H9 (cell line): ENCODE measurements around the gene ACOXL. TPM values are rescaled to one million over a fixed set of nuclear protein-coding genes. Genes with fewer than 3 reads are reported as not detected.

Experiments used
- DNase-seq: peaks from one replicate; pipeline ENCODE4 v3.0.0-alpha.2; 2017
- H2AFZ ChIP-seq: one replicate; pipeline ENCODE4 v1.6.1; 2013; ENCODE audit warnings: mild to moderate bottlenecking, low read length, control low read depth, moderate library complexity
- H2AK5ac ChIP-seq: 2 replicates; pipeline ENCODE4 v1.6.1; 2013; ENCODE audit warnings: low read length, control low read depth, mixed read lengths; ENCODE audit not compliant: insufficient read length
- H2BK120ac ChIP-seq: one replicate; pipeline ENCODE4 v1.6.1; 2013; ENCODE audit warnings: low read depth, mild to moderate bottlenecking, low read length, control low read depth, inconsistent platforms; ENCODE audit not compliant: poor library complexity, severe bottlenecking
- H2BK12ac ChIP-seq: 2 replicates; pipeline ENCODE4 v1.6.1; 2013; ENCODE audit warnings: low read length, control low read depth, mixed read lengths, low read depth; ENCODE audit not compliant: insufficient read length
- H2BK15ac ChIP-seq: 2 replicates; pipeline ENCODE4 v1.6.1; 2013; ENCODE audit warnings: low read depth, low read length, control low read depth
- H2BK20ac ChIP-seq: one replicate; pipeline ENCODE4 v1.6.1; 2013; ENCODE audit warnings: low read depth, mild to moderate bottlenecking, low read length, control low read depth, inconsistent platforms; ENCODE audit not compliant: poor library complexity, severe bottlenecking
- H2BK5ac ChIP-seq: 2 replicates; pipeline ENCODE4 v1.6.1; 2013; ENCODE audit warnings: low read length, control low read depth, mixed read lengths; ENCODE audit not compliant: insufficient read length
- H3K14ac ChIP-seq: 2 replicates; pipeline ENCODE4 v1.6.1; 2013; ENCODE audit warnings: low read length, control low read depth; ENCODE audit not compliant: insufficient read depth
- H3K18ac ChIP-seq: 2 replicates; pipeline ENCODE4 v1.6.1; 2013; ENCODE audit warnings: low read depth, mild to moderate bottlenecking, mixed read lengths, low read length, control low read depth; ENCODE audit not compliant: insufficient read length
- H3K23ac ChIP-seq: 2 replicates; pipeline ENCODE4 v1.6.1; 2013; ENCODE audit warnings: low read length, control low read depth, mixed read lengths, low read depth; ENCODE audit not compliant: insufficient read length
- H3K23me2 ChIP-seq: 2 replicates; pipeline ENCODE4 v1.6.1; 2013; ENCODE audit warnings: low read depth, mild to moderate bottlenecking, mixed read lengths, low read length, control low read depth; ENCODE audit not compliant: insufficient read length, poor library complexity, severe bottlenecking
- H3K27ac ChIP-seq: 2 replicates; pipeline ENCODE4 v1.5.1; 2013; ENCODE audit warnings: low read length, control low read depth, mixed read lengths, low read depth; ENCODE audit not compliant: insufficient read length
- H3K27me3 ChIP-seq: 2 replicates; pipeline ENCODE4 v1.6.1; 2013; ENCODE audit warnings: low read length, control low read depth, inconsistent platforms; ENCODE audit not compliant: insufficient read depth
- H3K4ac ChIP-seq: 2 replicates; pipeline ENCODE4 v1.6.1; 2013; ENCODE audit warnings: low read depth, mild to moderate bottlenecking, control low read depth, inconsistent platforms, low read length, moderate library complexity
- H3K4me1 ChIP-seq: 2 replicates; pipeline ENCODE4 v1.6.1; 2013; ENCODE audit warnings: low read length, control low read depth, inconsistent platforms; ENCODE audit not compliant: insufficient read depth
- H3K4me2 ChIP-seq: 2 replicates; pipeline ENCODE4 v1.6.1; 2013; ENCODE audit warnings: low read length, control low read depth, mixed read lengths; ENCODE audit not compliant: insufficient read length, insufficient read depth
- H3K56ac ChIP-seq: 2 replicates; pipeline ENCODE4 v1.6.1; 2013; ENCODE audit warnings: low read depth, mild to moderate bottlenecking, mixed read lengths, low read length, control low read depth; ENCODE audit not compliant: insufficient read length
- H3K79me1 ChIP-seq: 2 replicates; pipeline ENCODE4 v1.6.1; 2013; ENCODE audit warnings: low read depth, mild to moderate bottlenecking, moderate library complexity, low read length, control low read depth, inconsistent platforms; ENCODE audit not compliant: insufficient read depth, poor library complexity, severe bottlenecking
- H3K79me2 ChIP-seq: 2 replicates; pipeline ENCODE4 v1.6.1; 2013; ENCODE audit warnings: low read length, control low read depth, inconsistent platforms; ENCODE audit not compliant: insufficient read depth
- H3K9ac ChIP-seq: 2 replicates; pipeline ENCODE4 v1.6.1; 2013; ENCODE audit warnings: low read length, control low read depth, mixed read lengths; ENCODE audit not compliant: insufficient read length; ENCODE audit errors: extremely low read depth
- H3K9me3 ChIP-seq: one replicate; pipeline ENCODE4 v1.6.1; 2013; ENCODE audit warnings: low read depth, low read length, inconsistent platforms; ENCODE audit not compliant: control insufficient read depth
- H3T11ph ChIP-seq: one replicate; pipeline ENCODE4 v1.6.1; 2013; ENCODE audit warnings: mild to moderate bottlenecking, low read length, control low read depth, inconsistent platforms
- H4K20me1 ChIP-seq: one replicate; pipeline ENCODE4 v1.6.1; 2013; ENCODE audit not compliant: control insufficient read depth, insufficient read length, insufficient read depth
- H4K5ac ChIP-seq: 2 replicates; pipeline ENCODE4 v1.6.1; 2013; ENCODE audit warnings: low read depth, mild to moderate bottlenecking, mixed read lengths, low read length, control low read depth; ENCODE audit not compliant: insufficient read length
- H4K8ac ChIP-seq: replicated peaks from 2 replicates; pipeline ENCODE4 v1.6.1; 2013; ENCODE audit warnings: low read length, control low read depth, mixed read lengths, low read depth; ENCODE audit not compliant: insufficient read length
- H4K91ac ChIP-seq: 2 replicates; pipeline ENCODE4 v1.6.1; 2013; ENCODE audit warnings: low read depth, mild to moderate bottlenecking, moderate library complexity, mixed read lengths, low read length, control low read depth; ENCODE audit not compliant: insufficient read length
- H3K27ac Mint-ChIP-seq, 3 experiments: 2 replicates in 2 of 3; 3 replicates in 1 of 3; pipeline ENCODE4 v1.8.0; 2020 to 2021; ENCODE audit warnings: mixed read lengths in 3 of 3, mild to moderate bottlenecking in 1 of 3, moderate library complexity in 1 of 3
- H3K27me3 Mint-ChIP-seq: 2 replicates; pipeline ENCODE4 v1.8.0; 2021; ENCODE audit warnings: low read depth, mild to moderate bottlenecking, moderate library complexity, mixed read lengths
- H3K36me3 Mint-ChIP-seq, 3 experiments: 2 replicates in 2 of 3; 3 replicates in 1 of 3; pipeline ENCODE4 v1.8.0; 2020 to 2021; ENCODE audit warnings: low read depth in 3 of 3, mixed read lengths in 3 of 3; ENCODE audit not compliant: insufficient read depth in 1 of 3
- H3K4me1 Mint-ChIP-seq, 2 experiments: 2 replicates each; pipeline ENCODE4 v1.8.0; 2020; ENCODE audit warnings: mixed read lengths in 2 of 2
- H3K4me3 Mint-ChIP-seq, 2 experiments: 2 replicates in 1 of 2; 3 replicates in 1 of 2; pipeline ENCODE4 v1.8.0; 2020 to 2021; ENCODE audit warnings: mild to moderate bottlenecking in 2 of 2, mixed read lengths in 2 of 2, moderate library complexity in 1 of 2
- H3K9me3 Mint-ChIP-seq, 2 experiments: 2 replicates in 1 of 2; 3 replicates in 1 of 2; pipeline ENCODE4 v1.8.0; 2020; ENCODE audit warnings: mild to moderate bottlenecking in 2 of 2, mixed read lengths in 2 of 2, moderate library complexity in 1 of 2
- CTCF ChIP-seq: fragments of 200-600 bp; sonication (generic); conservative IDR thresholded peaks from 3 replicates; pipeline ENCODE4 v1.8.0; 2021; ENCODE audit warnings: antibody characterized with exemption, mild to moderate bottlenecking
- WGBS: extraction: QIAGEN DNeasy Blood & Tissue Kit; methylation state at CpG from one replicate; pipeline ENCODE4 v1.1.7; 2013; ENCODE audit warnings: missing lambda C conversion rate, low lambda C conversion rate, mixed read lengths; ENCODE audit not compliant: insufficient read length; ENCODE audit errors: extremely low coverage; 5-methylcytosine and 5-hydroxymethylcytosine counted together
- total RNA-seq: library from RNA; stranded (reverse); gene quantifications from 2 replicates; pipeline ENCODE4 v1.2.1, GENCODE V29; 2021

ACOXL gene
- total RNA-seq, 1 experiment from 2014 or later = 37.6 TPM

GRCh38 chr2:110853516-110853915 lies 121.1 kb downstream of the ACOXL start:
- H2AK5ac ChIP-seq = no peak overlapping the region
- H4K5ac ChIP-seq = no peak overlapping the region
- peak; percentile 80 for TF ChIP-seq CTCF
- Mint-ChIP-seq H3K4me1 (peaks cover 27 to 43% of the 10 kb centered on the region in 2 experiments), H3K27ac (no peak overlapping the region), H3K9me3 (no peaks in the 10 kb centered on the region), H3K27me3 (no peaks in the 10 kb centered on the region; the same call in 1 of the 2 replicates), H3K36me3 (peaks cover 9 to 48% (median 36%) of the 10 kb centered on the region in 3 experiments; a peak in 6 of 7 replicates), H3K4me3 (peak overlapping the region in 1 of 2 experiments; percentile 13; a peak in 1 of 5 replicates)
- no peak overlapping the region for H3K23ac ChIP-seq
- H2AFZ ChIP-seq = no peak overlapping the region
- no peak overlapping the region for H3K18ac ChIP-seq
- H3K27ac ChIP-seq = no peak overlapping the region
- no peak overlapping the region for H2BK120ac ChIP-seq
- H4K8ac ChIP-seq = no peak overlapping the region
- H3K4me2 ChIP-seq = no peak overlapping the region
- H2BK5ac ChIP-seq = no peak overlapping the region
- no peak overlapping the region for H3K9ac ChIP-seq
- no peak overlapping the region for H4K91ac ChIP-seq
- H3K56ac ChIP-seq = no peak overlapping the region
- WGBS = no CpG with 5 or more reads among the region's 5 CpGs
- peaks cover 5% of the 10 kb centered on the region; the same call in 1 of the 2 replicates for H3K4me1 ChIP-seq
- H2BK20ac ChIP-seq = no peak overlapping the region
- no peaks in the 10 kb centered on the region for H3K27me3 ChIP-seq
- H2BK12ac ChIP-seq = no peak overlapping the region
- H3K79me1 ChIP-seq = no peaks in the 10 kb centered on the region
- H3K14ac ChIP-seq = no peak overlapping the region
- H3K4ac ChIP-seq = no peak overlapping the region
- H2BK15ac ChIP-seq = no peak overlapping the region
- H4K20me1 ChIP-seq = no peaks in the 10 kb centered on the region
- no peaks in the 10 kb centered on the region for H3K79me2 ChIP-seq
- H3K23me2 ChIP-seq = no peaks in the 10 kb centered on the region
- no peak overlapping the region for H3T11ph ChIP-seq
- no peaks in the 10 kb centered on the region for H3K9me3 ChIP-seq
- DNase-seq = peak; percentile 56
